DMS114 treated with DMSO at 0.1 percent for 48 hours (cell line): ENCODE results near the gene ACIN1.

Experiments
- DNase-seq: peaks from one replicate; lab custom pipeline; 2025; ENCODE audit not compliant: unreplicated experiment; lab: John Stamatoyannopoulos, UW

Gene ACIN1

GRCh38 chr14:23058654-23059504 is 36.1 kb downstream of the ACIN1 start:
- DNase-seq, result no peak

- DNase-seq, result no peak
Observed at GRCh38 chr14:23057757-23058653, 36.9 kb downstream of the ACIN1 start.

- no peak for DNase-seq
Observed at GRCh38 chr14:23056956-23057756, 37.8 kb downstream of the ACIN1 start, which contains the start of gene CDH24. TSS of gene CDH24 (minus strand) at chr14:23057520. CDS start at chr14:23055733, 1,787 bp downstream.

- no peak for DNase-seq
Observed at GRCh38 chr14:23056145-23056955, 38.6 kb downstream of the ACIN1 start.

GRCh38 chr14:23055621-23056144 is 39.3 kb downstream of the ACIN1 start:
- DNase-seq, result no peak

- DNase-seq, result no peak
Observed at GRCh38 chr14:23055147-23055550, 39.8 kb downstream of the ACIN1 start.

GRCh38 chr14:23054000-23054811 is 40.7 kb downstream of the ACIN1 start:
- no peak for DNase-seq

- no peak for DNase-seq
Observed at GRCh38 chr14:23053426-23053825, 41.5 kb downstream of the ACIN1 start.

GRCh38 chr14:23052671-23053070 is 42.3 kb downstream of the ACIN1 start:
- DNase-seq, result no peak

GRCh38 chr14:23052182-23052623 is 42.7 kb downstream of the ACIN1 start:
- DNase-seq, result no peak

- DNase-seq, result no peak
Observed at GRCh38 chr14:23051141-23052057, 43.5 kb downstream of the ACIN1 start.

- no peak for DNase-seq
Observed at GRCh38 chr14:23049011-23049410, 45.9 kb downstream of the ACIN1 start.

GRCh38 chr14:23047751-23048693 is 46.9 kb downstream of the ACIN1 start:
- DNase-seq, result no peak

- DNase-seq, result no peak
Observed at GRCh38 chr14:23047034-23047634, 47.8 kb downstream of the ACIN1 start.

GRCh38 chr14:23045419-23046357 is 49.2 kb downstream of the ACIN1 start:
- DNase-seq, result no peak
